ENCODE results near the gene LRP1.

Gene LRP1

DNA sequence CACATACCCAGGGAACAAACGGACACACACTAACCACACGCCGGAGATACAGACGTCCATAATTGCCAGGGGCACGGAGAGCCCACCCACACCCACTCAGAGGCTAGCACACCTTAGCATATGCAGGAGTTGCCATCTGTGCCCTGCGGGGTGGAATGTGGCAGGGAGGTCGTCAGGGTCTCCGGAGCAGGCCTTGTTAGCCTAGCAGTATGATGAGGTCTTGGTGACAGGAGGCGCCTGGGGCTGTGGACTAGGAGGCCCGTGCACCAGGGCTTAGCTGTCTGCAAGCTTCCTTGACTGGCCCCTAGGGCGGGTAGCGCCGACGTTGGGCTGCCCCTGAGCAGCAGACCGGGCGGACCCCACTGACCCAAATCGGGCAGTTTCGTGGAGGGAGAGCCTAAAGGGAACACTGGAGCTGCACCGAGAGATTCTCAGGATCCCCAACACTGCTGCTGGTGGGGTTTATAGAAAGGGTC lies 112.7 kb downstream of the LRP1 start:
- no peak for DNase-seq

DNA sequence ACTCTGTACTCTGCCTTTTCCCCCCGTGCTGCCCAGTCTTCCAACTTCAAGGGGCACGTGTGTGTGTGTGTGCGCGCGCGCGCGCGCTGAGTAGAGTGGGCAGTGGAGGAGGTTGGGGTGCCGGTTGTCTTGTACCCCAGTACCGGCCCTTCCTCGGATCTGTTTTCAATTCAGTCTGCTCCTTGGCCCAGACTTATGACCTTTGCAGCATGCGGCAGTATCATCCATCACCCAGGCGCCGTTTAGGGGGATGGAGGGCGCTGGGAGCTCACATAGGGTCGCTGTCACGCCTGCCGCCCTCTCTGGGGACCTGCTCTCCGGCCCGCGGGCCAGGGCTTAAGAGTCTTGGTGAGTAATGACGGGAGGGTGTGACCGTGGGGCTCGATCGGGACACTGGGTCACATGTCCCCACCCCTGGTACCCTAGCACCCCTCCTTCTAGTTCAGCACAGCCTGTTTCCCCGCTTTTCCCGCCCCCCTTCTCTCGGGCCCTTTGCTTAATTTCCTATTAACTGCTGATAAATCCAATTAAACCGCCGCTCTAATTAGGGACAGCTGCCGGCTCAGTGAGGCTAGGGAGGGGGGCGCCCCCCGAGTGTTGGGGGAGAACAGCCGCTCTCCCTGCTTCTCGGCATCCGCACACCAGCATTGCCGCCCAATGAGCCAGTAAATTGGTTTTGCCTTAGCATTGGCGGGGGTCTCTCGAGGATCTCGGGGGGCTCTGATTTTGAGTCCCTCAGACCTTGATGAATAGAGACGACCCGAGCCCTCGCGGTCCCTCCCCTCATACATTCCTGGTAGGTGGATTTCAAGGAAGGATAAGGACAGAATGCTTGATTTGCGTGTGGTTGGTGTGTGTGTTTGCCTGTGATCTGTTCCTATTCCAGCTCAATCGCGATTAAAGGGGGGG lies 113.4 kb downstream of the LRP1 start:
- DNase-seq = no peak

GRCh38 chr12:57242329-57242690 lies 114.0 kb downstream of the LRP1 start:
- DNase-seq = no peak

GRCh38 chr12:57242691-57243454 lies 114.6 kb downstream of the LRP1 start:
- DNase-seq = peak; percentile 45

DNA sequence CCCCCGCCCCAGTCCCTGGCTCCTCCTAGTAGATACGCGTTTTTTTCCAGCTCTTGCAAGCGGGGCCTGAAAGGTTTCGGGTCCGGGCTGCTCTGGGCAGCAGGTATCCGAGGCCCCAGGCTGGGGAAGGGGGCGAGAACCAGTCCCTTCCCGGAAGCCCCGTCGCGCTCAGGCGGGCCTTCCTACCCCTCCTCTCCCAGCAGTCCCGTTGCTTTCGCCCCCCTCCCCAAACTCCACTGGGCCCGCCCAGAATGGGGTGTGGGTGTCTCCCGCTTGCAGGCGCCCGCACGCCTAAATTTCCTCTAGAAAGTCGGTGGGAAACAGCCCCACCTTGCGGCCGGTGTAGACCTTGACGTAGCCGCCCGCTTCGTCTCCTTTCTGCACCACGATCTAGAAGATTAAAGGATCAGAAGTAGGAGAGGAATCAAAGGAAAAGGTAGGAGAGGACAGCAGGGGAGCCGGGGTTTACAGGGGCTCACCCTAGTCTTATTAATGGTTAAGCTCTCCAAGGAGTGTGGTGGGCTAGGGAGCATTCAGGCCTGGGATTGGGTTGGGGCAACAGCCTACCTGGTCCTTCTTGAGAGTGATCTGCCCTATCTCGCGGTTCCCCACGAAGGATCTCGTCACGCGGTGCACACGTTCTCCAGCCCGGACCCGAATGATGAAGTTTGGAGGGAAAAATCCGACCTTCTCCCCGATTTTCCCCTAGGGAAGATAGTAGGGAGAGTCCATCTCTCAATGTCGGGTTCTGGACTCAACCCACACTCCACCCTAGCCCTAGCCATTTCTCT lies 115.4 kb downstream of the LRP1 start:
- peak; percentile 72 for DNase-seq

- DNase-seq = no peak
Measured at GRCh38 chr12:57244312-57244696, 116.0 kb downstream of the LRP1 start.

GRCh38 chr12:57247041-57247440 lies 118.8 kb downstream of the LRP1 start:
- DNase-seq = no peak

DNA sequence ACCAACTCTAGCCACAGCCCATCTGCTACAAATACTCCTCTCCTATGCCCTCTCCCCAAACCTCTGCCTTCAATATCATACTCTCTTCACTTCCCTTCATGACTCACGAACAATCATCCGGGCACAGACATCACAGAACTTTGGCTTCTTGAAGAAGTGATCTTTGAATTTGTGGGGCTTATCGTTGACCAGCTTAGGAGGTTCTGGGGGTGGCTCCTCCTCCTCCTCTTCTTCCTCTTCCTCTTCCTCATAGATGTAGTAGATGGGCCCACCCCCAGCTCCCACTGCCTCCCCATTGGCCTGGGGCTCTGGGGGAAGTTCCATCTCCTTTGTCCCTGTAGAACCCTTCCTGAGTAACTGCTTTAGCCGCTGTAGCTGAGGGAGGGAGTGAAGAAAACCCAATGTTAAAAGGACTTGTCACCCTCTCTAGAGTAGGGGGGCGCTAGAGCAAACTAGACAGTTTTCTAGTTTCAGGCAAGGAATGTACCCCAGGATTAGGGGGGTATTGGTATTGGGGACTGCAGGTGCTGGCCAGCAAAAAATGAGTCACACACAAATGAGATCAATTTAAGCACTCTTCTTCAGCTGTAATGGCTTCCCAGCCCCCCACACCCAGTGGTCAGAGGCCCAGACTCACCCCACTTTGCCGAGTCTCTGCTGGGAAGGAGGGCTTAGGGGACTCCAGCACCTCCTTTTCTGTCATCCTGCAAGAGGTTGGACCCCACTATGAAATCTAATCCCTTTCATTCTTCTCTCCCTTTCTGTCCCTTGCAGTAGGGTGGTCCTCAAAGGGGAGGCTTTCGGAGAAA lies 120.9 kb downstream of the LRP1 start:
- no peak for DNase-seq

DNA sequence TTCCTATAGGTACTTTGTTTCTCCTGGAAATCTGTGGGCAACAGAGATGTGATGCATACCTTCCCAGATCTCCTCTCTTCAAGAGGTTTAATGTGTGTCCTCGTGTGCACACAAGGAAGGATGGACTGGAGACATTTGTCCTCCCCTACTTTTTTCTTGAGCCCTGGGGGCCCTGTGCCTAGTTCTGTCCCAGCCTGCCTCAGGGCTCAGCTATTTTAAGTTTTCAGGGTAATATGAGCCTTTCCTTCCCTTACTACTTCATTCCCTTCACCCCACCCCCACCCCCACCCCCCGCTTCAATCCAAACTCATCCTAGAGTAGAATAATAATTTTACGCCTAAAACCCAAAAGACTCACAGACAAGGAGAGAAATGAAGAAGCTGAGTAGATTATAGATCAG lies 122.3 kb downstream of the LRP1 start:
- no peak for DNase-seq

DNA sequence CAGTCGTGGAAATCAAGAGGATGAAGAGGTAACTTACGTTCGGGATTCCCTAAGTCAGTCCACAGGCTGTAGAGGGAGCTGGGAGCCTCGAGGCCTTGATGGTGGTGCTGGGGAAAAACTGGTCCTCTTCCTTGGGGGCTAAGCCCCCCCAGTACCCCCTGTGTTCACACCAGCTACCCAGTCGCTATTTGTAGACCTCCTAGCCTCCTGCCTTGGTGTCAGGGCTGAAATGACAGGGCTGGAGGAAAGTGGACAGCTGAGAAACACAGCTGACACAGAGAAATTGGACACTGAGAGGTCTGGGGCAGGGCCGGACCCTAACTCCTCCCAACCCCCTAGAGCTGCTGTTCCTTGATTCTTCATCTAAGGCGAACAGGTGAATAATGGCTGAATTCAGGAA lies 122.7 kb downstream of the LRP1 start, which contains the start of gene STAC3:
Gene STAC3, minus strand, starts transcription at position 232 of the 400 bp plus-strand sequence. CDS start 1,551 bp downstream, outside the sequence.
- no peak for DNase-seq

GRCh38 chr12:57254506-57255280 lies 126.4 kb downstream of the LRP1 start:
- no peak for DNase-seq

DNA sequence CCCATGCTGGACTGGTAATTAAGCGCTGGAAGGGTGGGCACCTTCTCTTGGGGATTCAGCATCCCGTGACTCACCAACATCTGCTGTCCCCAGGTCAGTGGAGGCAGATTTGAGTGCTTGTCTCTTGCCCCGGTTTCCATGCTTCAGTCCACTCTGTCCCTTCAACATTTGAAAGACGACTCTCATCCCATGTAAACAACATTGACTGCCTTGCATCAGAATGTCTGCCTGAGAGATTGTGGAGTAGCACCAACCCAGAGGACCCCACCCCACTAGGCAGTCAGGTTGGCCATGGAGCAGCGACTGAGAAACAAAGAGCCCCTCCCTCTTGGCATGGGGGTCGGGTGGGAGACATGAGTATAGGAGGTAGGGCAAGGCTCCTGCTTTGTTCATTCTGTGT lies 127.6 kb downstream of the LRP1 start:
- no peak for DNase-seq

DNA sequence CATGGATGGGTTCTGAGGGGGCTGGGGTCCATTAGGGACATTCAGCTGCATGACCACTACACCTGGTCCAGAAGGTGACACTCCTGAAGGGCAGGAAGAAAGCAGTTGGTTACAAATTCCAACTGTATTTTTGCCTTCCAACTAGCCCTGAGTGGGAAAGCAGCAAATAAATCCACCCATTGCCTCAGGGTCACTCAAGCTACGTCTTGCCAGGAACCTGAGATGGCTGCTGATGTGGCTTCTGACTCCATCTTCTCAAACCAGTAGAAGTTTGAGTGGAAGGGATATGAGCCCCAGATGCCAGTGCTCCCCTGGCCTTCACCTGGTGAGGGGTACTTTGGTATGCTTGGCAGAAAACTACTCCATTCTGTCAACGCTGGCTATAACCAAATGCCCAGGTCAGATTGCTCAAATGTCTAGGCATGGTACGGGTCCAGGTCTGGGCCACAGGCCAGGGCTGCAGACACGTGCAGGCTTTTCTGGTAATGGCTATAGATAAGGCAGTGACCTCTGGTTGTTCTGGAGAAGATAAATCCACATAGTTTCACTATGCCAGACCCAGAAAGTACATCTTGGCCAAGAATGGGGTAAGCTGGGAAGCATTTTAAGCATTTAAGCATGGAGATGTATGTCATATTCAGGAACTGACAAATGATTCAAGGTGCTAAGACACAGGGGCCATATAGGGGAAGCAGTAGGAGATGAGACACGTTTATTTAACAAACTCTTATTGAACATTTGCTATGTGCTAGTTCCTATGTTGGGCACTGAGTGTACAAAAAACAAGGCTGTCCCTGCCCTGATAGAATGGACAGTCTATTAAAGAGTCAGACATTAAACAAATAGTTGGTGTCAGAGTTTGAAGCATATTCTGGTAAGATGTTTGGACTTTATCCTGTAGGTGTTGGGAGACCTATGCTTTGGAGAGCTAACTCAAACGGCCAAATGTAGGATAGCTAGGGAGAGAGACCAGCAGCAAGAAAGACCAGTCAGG lies 131.0 kb downstream of the LRP1 start:
- DNase-seq = peak; percentile 85

DNA sequence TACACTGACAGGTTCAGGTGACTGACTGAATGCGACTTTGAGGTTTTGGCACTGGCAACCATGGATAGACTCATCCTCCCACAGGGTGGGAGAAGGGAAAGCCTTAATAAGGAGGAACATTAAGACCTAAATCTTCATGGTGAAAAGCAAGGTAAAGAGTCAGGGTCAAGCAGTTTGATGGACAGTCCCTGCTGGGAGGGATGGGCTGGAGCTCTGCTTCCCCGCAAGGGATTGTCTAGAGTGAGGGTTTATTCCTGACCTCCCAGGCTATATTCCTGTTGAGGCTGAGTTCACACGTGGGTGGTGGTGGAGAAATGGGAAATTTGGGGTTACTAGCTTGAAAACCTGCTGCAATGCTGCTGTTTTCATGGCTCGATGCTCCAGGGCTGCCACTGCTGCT lies 132.1 kb downstream of the LRP1 start:
- DNase-seq = no peak

DNA sequence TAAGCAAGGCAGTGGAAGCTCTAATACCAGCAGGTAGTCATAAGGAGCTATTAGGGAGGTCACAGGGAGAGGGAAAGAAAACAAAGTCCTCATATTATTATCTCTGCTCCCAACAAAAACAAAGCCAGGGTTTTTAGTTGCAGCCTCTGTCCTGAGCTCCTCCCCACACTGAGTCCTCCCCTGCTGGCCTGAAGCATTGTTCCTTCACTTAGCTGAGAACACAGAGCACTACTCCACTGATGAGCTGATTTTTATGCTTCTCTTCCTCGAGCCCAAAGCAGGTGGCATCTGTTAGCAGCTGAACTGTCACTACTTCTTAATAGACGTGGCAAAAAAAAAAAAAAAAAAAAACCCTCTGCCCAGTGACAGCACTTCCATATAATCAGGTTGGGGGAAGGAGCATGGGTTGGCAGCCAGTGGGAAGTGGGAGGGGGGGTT lies 133.2 kb downstream of the LRP1 start:
- no peak for DNase-seq

GRCh38 chr12:57262126-57262822 lies 134.0 kb downstream of the LRP1 start:
- no peak for DNase-seq

All from NCI-H226 (cell line).